NCI-H1092 treated with DMSO at 0.1 percent for 48 hours (cell line): ENCODE results near the gene CAMK2D.

Source experiments
- DNase-seq: peaks from one replicate; lab custom pipeline; 2025; lab: John Stamatoyannopoulos, UW

CAMK2D gene

GRCh38 chr4:113564493-113564892 is 197.0 kb downstream of the CAMK2D start:
- DNase-seq: no peak

DNA sequence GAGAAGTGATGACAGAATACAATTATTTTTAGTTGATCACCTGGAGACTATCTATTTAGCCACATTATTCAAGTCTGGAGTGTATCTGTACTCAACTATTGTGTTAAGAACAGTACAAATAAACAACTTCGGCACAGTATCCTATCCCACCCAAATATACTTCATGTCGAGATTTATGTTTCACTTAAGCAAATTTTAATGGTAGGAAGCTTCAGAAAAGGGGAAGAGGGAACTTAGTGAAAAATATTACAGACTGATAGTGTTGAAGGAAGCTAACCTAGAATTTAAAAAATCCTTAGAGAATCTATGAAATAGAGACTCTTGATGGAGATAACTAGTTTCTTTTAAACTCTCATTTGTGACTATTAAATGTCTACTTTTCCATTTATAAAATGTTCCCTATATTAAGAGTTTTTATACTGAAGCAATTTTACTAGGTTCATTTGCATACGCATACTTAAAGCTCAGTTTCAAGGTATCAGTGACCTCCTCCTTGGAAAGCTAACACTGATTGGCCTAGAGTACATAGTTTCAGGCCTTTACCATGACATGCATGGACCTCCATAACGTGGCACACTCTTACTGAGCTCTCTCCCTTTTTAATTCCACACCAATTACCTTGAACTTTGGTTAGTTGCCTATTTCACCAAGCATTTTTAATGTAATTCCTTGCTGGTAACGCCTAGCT is 197.7 kb downstream of the CAMK2D start:
- no peak for DNase-seq

DNA sequence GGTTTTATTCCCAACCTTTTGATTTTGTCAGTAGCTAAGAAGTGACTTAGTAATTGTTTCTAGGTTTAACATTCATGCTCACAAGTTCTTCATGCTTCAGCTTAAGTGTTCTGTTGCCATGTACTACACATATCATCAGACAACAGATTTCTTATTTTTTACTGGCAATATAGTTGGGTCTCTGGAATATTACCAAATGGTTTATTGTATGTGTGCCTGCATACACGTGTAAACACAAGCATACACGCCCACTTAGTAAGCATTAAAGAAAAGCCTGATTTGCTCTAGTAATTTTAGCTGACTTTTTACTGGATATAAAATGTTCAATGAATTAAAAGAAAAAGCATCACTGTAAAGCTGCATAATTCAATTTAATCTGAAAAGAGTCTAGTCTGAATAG is 199.8 kb downstream of the CAMK2D start:
- DNase-seq: no peak

GRCh38 chr4:113561092-113561491 is 200.4 kb downstream of the CAMK2D start:
- DNase-seq: no peak

DNA sequence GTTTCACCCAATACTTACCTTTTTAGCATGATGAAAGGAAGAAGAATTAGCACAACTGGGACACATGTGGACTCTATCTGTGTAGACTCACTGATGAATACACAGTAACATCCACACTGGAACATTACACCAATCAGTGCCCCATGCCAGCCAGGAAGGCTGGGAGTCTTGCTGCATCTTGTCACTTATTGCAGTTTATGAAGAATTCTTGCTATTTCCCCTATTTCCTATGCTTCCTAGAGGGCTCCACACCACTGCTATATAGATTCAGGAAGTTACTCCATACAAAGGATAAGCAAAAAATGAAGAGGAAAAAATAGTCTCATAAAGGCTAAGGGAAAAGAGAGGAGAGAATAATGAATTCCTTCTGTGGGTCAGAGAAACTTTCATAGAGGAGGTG is 201.0 kb downstream of the CAMK2D start:
- DNase-seq: no peak

DNA sequence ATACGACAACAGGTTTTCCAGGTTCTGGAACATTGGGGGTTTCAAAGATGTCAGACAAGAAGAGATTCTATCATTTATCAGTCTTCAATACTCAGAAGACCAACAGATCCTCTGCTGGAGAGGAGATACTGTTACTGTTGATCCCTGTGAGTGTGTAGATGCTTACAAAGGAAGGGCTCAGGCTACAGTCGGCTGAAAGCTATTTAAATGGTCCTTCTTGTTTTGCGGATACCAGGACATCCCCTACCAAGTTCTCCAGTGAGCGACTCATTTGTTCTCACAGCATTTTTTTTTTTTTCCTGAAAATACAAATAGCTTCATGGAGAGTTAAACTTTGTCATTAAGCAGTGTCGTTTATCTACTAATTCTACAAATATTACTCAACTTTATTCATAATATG is 201.6 kb downstream of the CAMK2D start:
- no peak for DNase-seq

DNA sequence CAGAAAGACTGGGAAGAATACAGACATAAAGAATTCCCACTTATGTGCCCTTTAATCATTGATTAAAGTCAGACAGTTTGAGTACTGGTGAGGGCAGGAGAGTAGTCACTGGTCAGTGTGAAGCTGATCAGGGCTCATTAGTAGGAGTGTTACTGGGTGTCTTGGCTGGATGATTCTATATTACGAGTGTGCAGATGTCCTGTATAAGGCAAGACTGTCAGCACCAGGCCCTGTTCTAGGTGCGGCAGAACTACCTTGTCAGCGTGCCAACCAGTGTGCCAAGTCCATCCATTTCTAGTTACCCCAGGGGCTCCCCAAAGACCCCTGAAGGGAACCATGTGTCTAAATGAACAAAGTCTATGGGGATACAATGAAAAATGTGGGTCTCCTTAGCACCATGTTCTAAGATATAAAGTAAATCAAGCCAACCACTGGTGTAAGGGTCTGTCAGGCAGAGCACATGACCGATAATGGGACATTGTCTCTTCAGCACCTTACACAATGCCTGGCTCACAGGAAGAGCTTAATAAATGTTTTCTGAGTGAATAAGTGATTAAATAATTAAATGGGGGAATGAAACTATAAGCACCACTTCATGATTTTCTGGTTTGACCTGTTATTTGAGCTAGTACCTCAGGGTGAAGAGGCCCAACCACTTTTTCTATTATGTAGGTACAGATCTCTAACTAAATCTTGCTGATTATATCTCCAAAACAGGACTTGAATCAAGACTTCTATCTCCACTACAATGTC is 205.0 kb downstream of the CAMK2D start:
- DNase-seq: no peak

- no peak for DNase-seq
Observed at GRCh38 chr4:113555868-113556267, 205.7 kb downstream of the CAMK2D start.

- no peak for DNase-seq
Observed at GRCh38 chr4:113553082-113553481, 208.5 kb downstream of the CAMK2D start.

- DNase-seq: no peak
Observed at GRCh38 chr4:113550510-113550909, 211.0 kb downstream of the CAMK2D start.

DNA sequence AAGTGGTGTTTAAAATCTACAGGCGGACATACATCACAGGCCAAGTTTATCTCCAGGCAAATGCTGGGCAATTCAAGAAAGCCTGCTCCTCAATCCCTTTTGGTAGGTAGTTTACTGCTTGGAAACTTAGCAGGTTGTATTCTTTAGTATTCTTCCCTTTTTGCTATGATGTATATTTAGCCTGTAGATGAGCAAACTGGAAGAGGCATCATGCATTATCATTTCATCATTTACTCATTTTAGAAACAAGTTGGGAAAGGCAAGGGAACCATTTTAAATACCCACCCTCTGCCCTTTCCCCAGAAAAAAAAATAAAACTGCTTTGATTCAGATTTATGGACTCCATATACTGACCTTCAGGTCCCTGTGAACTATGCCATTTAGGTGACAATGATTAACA is 213.2 kb downstream of the CAMK2D start:
- DNase-seq: no peak

GRCh38 chr4:113547487-113548042 is 214.0 kb downstream of the CAMK2D start:
- peak; percentile 85 for DNase-seq

- no peak for DNase-seq
Observed at GRCh38 chr4:113541933-113542332, 219.6 kb downstream of the CAMK2D start.

DNA sequence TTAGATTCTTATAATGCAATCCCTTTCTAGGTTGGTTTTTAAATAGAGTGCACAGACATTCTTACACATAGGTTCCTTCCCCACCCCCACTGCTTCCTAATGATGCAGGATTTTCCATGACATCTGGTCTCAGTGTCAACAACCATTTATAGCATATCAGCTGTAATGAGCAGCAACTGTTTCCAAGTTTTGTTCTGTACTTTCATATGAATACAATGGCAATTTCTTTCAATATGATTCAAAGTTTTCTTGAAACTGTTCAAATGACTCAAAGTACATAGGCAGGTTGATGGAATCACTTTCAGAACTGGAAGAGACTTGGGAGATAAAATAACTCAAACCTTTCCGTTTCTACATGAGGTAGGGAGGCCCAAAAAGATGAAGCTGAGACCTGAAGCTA is 220.7 kb downstream of the CAMK2D start:
- DNase-seq: no peak

GRCh38 chr4:113539408-113539807 is 222.1 kb downstream of the CAMK2D start:
- DNase-seq: no peak

DNA sequence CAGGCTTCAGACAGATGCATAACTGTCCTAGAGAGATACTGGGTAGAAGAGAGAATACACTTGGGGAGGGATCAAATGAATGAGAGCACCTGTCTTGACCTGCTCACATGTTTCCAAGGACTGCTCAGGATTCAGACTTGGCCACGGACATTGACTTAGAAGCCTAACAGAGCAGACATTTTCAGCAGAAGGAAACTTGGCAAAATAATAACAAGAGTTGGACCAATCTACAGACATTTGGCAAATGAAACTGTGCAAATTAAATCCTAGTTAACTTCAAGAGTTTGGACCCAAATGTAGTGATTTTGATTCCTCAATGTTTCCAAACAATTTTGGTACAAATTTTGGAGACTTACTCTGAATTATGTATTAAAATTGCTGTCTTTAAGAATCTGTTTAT is 223.9 kb downstream of the CAMK2D start:
- DNase-seq: no peak

- no peak for DNase-seq
Observed at GRCh38 chr4:113537203-113537602, 224.3 kb downstream of the CAMK2D start.

- DNase-seq: no peak
Observed at GRCh38 chr4:113534711-113535110, 226.8 kb downstream of the CAMK2D start.

GRCh38 chr4:113531572-113531971 is 230.0 kb downstream of the CAMK2D start:
- DNase-seq: no peak

- DNase-seq: no peak
Observed at GRCh38 chr4:113528395-113528794, 233.1 kb downstream of the CAMK2D start.

GRCh38 chr4:113525521-113525920 is 236.0 kb downstream of the CAMK2D start:
- DNase-seq: no peak

DNA sequence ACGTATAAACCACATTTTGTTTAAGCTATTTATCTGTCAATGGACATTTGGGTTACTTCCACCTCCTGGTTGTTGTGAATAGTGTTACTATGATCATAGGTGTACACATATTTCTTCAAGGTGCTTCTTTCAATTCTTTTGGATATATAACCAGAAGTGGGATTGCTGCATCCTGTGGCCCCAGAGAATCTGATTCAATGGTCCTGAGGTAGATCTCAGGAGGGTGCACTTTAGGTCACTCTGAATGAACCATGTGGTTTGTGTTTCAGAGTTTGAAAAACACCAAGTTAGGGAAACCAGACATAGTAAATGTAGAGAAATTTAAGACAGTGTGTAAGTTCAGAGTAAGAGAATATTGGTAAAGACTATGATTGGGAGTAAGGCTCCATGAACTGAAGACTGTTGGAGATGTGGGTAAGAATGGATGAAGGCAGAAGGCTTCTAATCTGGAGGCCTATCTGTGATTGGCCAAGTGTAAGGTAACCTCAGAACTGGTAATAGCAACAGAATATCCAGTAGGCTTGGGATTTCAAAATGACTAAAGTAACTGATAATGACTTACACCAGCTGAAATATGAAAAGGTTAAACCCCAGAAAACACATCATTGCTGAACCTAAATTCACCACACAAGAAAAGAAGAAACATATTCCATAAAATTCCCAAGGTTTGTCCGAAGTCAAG is 236.9 kb downstream of the CAMK2D start:
- DNase-seq: no peak

DNA sequence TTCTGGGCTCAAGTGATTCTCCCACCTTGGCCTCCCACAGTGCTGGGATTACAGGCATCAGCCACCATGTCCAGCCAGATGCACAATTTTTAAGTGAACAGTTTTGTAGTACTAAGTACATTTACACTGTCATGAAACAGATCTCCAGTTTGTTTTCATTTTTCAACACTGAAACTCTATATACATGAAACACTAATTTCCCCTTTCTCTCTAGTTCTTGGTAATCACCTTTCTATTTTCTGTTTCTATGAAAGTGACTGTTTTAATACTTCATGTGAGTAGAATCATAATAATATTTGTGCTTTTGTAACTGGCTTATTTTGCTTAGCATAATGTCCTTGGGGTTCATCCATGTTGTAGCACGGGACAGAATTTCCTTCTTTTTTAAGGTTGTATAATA is 237.4 kb downstream of the CAMK2D start:
- DNase-seq: no peak
